SK-MEL-5 (cell line): Measurements from ENCODE around the gene LGR5. TPM values are rescaled to one million over a fixed set of nuclear protein-coding genes. Genes with fewer than 3 reads are reported as not detected.
"Not testable (repeated sequence)": the region's sequence is repeated elsewhere in the genome, so short reads cannot be mapped to it uniquely, and the experiment has no call there.

Experiments used
- DNase-seq: peaks from one replicate; pipeline ENCODE4 v3.0.0-alpha.2; 2016; ENCODE audit warnings: low read depth, low spot score
- in situ Hi-C: cut with HindIII; loops from 2 replicates; pipeline ENCODE4 v1.10.0; 2016; ENCODE audit warnings: low sequenced_read_pairs, high pct_unique_total_duplicates, low pct_unique_long_range_greater_than_20kb
- total RNA-seq: library from RNA; depleted of rRNA; stranded (reverse); fragments of >200 nt; shearing (Covaris generic); gene quantifications from 2 replicates; pipeline ENCODE4 v1.2.3, GENCODE V29; 2014

LGR5 gene
- total RNA-seq, 1 experiment from 2014 or later, result not detected

- in situ Hi-C loops, result no loop called here
- DNase-seq, result no peak
Measured at GRCh38 chr12:71456990-71457389, 17.4 kb downstream of the LGR5 start.

- in situ Hi-C loops, result no loop called here
- DNase-seq, result no peak
Measured at GRCh38 chr12:71460318-71460717, 20.7 kb downstream of the LGR5 start.

GRCh38 chr12:71460850-71461609 lies 21.4 kb downstream of the LGR5 start:
- in situ Hi-C loops, result no loop called here

GRCh38 chr12:71461787-71462328 lies 22.3 kb downstream of the LGR5 start:
- no peak for DNase-seq
- in situ Hi-C loops, result no loop called here

More at GRCh38 chr12:71460850-71461609, 21.4 kb downstream of the LGR5 start:
- no peak for DNase-seq

GRCh38 chr12:71465796-71466195 lies 26.2 kb downstream of the LGR5 start:
- in situ Hi-C loops, result no loop called here
- no peak for DNase-seq

- in situ Hi-C loops, result no loop called here
- DNase-seq, result no peak
Measured at GRCh38 chr12:71469258-71469750, 29.7 kb downstream of the LGR5 start.

GRCh38 chr12:71472441-71472911 lies 32.9 kb downstream of the LGR5 start:
- DNase-seq, result no peak
- in situ Hi-C loops, result no loop called here

- no peak for DNase-seq
- in situ Hi-C loops, result no loop called here
Measured at GRCh38 chr12:71474791-71475190, 35.2 kb downstream of the LGR5 start.

- DNase-seq, result no peak
- in situ Hi-C loops, result no loop called here
Measured at GRCh38 chr12:71475280-71475679, 35.7 kb downstream of the LGR5 start.

- in situ Hi-C loops, result no loop called here
- no peak for DNase-seq
Measured at GRCh38 chr12:71476513-71476912, 36.9 kb downstream of the LGR5 start.

- DNase-seq, result no peak
- in situ Hi-C loops, result no loop called here
Measured at GRCh38 chr12:71477609-71478008, 38.0 kb downstream of the LGR5 start.

- in situ Hi-C loops, result no loop called here
Measured at GRCh38 chr12:71478270-71478669, 38.7 kb downstream of the LGR5 start.

GRCh38 chr12:71484272-71484905 lies 44.8 kb downstream of the LGR5 start:
- DNase-seq, result no peak
- in situ Hi-C loops, result no loop called here

More at GRCh38 chr12:71478270-71478669, 38.7 kb downstream of the LGR5 start:
- DNase-seq, result no peak

- in situ Hi-C loops, DNase-seq: not testable (repeated sequence)
Measured at GRCh38 chr12:71490844-71491243, 51.2 kb downstream of the LGR5 start.

- in situ Hi-C loops, result no loop called here
- DNase-seq, result no peak
Measured at GRCh38 chr12:71492604-71493003, 53.0 kb downstream of the LGR5 start.

GRCh38 chr12:71499834-71500233 lies 60.2 kb downstream of the LGR5 start:
- in situ Hi-C loops, result no loop called here

GRCh38 chr12:71503579-71504391 lies 64.2 kb downstream of the LGR5 start:
- DNase-seq, result no peak
- in situ Hi-C loops, result no loop called here

More at GRCh38 chr12:71499834-71500233, 60.2 kb downstream of the LGR5 start:
- no peak for DNase-seq

- no peak for DNase-seq
- in situ Hi-C loops, result no loop called here
Measured at GRCh38 chr12:71504476-71504875, 64.9 kb downstream of the LGR5 start.
